Loucy (cell line): ENCODE data around the gene CORO2B.

Experiments used
- H2AFZ ChIP-seq: fragments of 200-600 bp; sonication (generic); 2 replicates; pipeline ENCODE4 v1.6.0; 2016; ENCODE audit warnings: antibody characterized with exemption, mild to moderate bottlenecking, low read length, moderate library complexity
- H3F3A ChIP-seq: fragments of 200-600 bp; 2 replicates; pipeline ENCODE4 v1.6.0; 2016; ENCODE audit warnings: antibody characterized with exemption, low read depth, mild to moderate bottlenecking
- H3K27me3 ChIP-seq: fragments of 200-600 bp; sonication (generic); 2 replicates; pipeline ENCODE4 v1.6.1; 2014; ENCODE audit warnings: low read length, mild to moderate bottlenecking; ENCODE audit not compliant: insufficient read depth, poor library complexity, severe bottlenecking
- H3K36me3 ChIP-seq: fragments of 200-600 bp; sonication (generic); 2 replicates; pipeline ENCODE4 v1.6.1; 2016; ENCODE audit warnings: low read length; ENCODE audit not compliant: insufficient read depth
- H3K4me1 ChIP-seq: fragments of 200-600 bp; sonication (generic); 2 replicates; pipeline ENCODE4 v1.5.1; 2014; ENCODE audit warnings: low read length, mild to moderate bottlenecking; ENCODE audit not compliant: insufficient read depth, poor library complexity, severe bottlenecking
- H3K4me2 ChIP-seq: fragments of 200-600 bp; sonication (generic); 2 replicates; pipeline ENCODE4 v1.6.0; 2014; ENCODE audit warnings: antibody characterized with exemption, low read length, low read depth, mild to moderate bottlenecking; ENCODE audit not compliant: poor library complexity, severe bottlenecking
- H3K4me3 ChIP-seq: fragments of 200-600 bp; sonication (generic); 2 replicates; pipeline ENCODE4 v1.5.1; 2014; ENCODE audit warnings: low read length, mild to moderate bottlenecking, mixed read lengths; ENCODE audit not compliant: poor library complexity, severe bottlenecking
- H3K79me2 ChIP-seq: fragments of 200-600 bp; sonication (generic); 2 replicates; pipeline ENCODE4 v1.6.1; 2014; ENCODE audit warnings: low read length; ENCODE audit not compliant: insufficient read depth
- H3K9ac ChIP-seq: fragments of 200-600 bp; sonication (generic); 2 replicates; pipeline ENCODE4 v1.6.0; 2014; ENCODE audit warnings: mild to moderate bottlenecking, low read depth, low read length, moderate library complexity; ENCODE audit not compliant: poor library complexity, severe bottlenecking
- H3K9me2 ChIP-seq: fragments of 200-600 bp; sonication (generic); replicated peaks from 2 replicates; pipeline ENCODE4 v1.6.1; 2016; ENCODE audit warnings: low read depth, low read length, mixed read lengths
- H3K9me3 ChIP-seq: fragments of 200-600 bp; sonication (generic); 2 replicates; pipeline ENCODE4 v1.6.1; 2014; ENCODE audit warnings: mild to moderate bottlenecking, antibody characterized with exemption, low read length, low read depth; ENCODE audit not compliant: insufficient read depth
- H4K20me1 ChIP-seq: fragments of 200-600 bp; sonication (generic); 2 replicates; pipeline ENCODE4 v1.6.0; 2014; ENCODE audit warnings: antibody characterized with exemption, low read length, mild to moderate bottlenecking; ENCODE audit not compliant: insufficient read depth, poor library complexity, severe bottlenecking
- CTCF ChIP-seq: fragments of 200-600 bp; sonication (generic); conservative IDR thresholded peaks from 2 replicates; pipeline ENCODE4 v1.5.1; 2014; ENCODE audit warnings: mild to moderate bottlenecking, antibody characterized with exemption, low read length
- EZH2phosphoT487 ChIP-seq: fragments of 200-600 bp; IDR thresholded peaks from 2 replicates; pipeline ENCODE4 v1.6.1; 2018; ENCODE audit warnings: antibody characterized with exemption, mild to moderate bottlenecking, moderate library complexity, borderline replicate concordance

The CORO2B gene

GRCh38 chr15:68574629-68575028 is 4.2 kb upstream of the CORO2B start:
- Histone ChIP-seq H2AFZ (no peak overlapping the region), H4K20me1 (no peaks in the 10 kb centered on the region), H3K4me3 (no peak overlapping the region), H3F3A (no peaks in the 10 kb centered on the region), H3K27me3 (peaks cover 18% of the 10 kb centered on the region), H3K36me3 (no peaks in the 10 kb centered on the region), H3K4me1 (peaks cover 10% of the 10 kb centered on the region), H3K9ac (no peak overlapping the region), H3K9me2 (no peaks in the 10 kb centered on the region), H3K9me3 (no peaks in the 10 kb centered on the region), H3K4me2 (no peak overlapping the region), H3K79me2 (no peaks in the 10 kb centered on the region)
- no peak for TF ChIP-seq EZH2phosphoT487
- no peak for TF ChIP-seq CTCF

GRCh38 chr15:68576235-68576892 is 2.4 kb upstream of the CORO2B start:
- no peak overlapping the region for H3K4me2 ChIP-seq
- H3K36me3 ChIP-seq, result no peaks in the 10 kb centered on the region
- peaks cover 18% of the 10 kb centered on the region for H3K27me3 ChIP-seq
- H3K4me3 ChIP-seq, result no peak overlapping the region
- H3K4me1 ChIP-seq, result peaks cover 10% of the 10 kb centered on the region
- H3K9me2 ChIP-seq, result no peaks in the 10 kb centered on the region
- no peaks in the 10 kb centered on the region for H3K79me2 ChIP-seq
- no peak overlapping the region for H3K9ac ChIP-seq
- H3F3A ChIP-seq, result no peaks in the 10 kb centered on the region
- H3K9me3 ChIP-seq, result no peaks in the 10 kb centered on the region
- H2AFZ ChIP-seq, result no peak overlapping the region
- no peaks in the 10 kb centered on the region for H4K20me1 ChIP-seq
- TF ChIP-seq CTCF (no peak), EZH2phosphoT487 (no peak)

- Histone ChIP-seq H4K20me1 (no peaks in the 10 kb centered on the region), H3K4me2 (peak overlapping the region; percentile 67), H3K27me3 (peaks cover 18% of the 10 kb centered on the region), H3K9me3 (no peaks in the 10 kb centered on the region), H3K4me1 (peaks cover 10% of the 10 kb centered on the region), H3F3A (no peaks in the 10 kb centered on the region), H3K36me3 (no peaks in the 10 kb centered on the region), H3K9ac (peak overlapping the region; percentile 31), H3K4me3 (peak overlapping the region; percentile 66), H2AFZ (peak overlapping the region; percentile 67), H3K9me2 (no peaks in the 10 kb centered on the region), H3K79me2 (no peaks in the 10 kb centered on the region)
- TF ChIP-seq CTCF, result peak; percentile 30; the same call in 1 of the 2 replicates
- TF ChIP-seq EZH2phosphoT487, result no peak
Observed at GRCh38 chr15:68578175-68578979, 416 bp upstream of the CORO2B start.
